Ecto neural progenitor cell (in vitro differentiated cells): ENCODE data around the gene MYL10.

Experiments used
- DNase-seq: peaks from one replicate; pipeline ENCODE4 v3.0.0-alpha.2; 2018; ENCODE audit warnings: low spot score

MYL10 gene

GRCh38 chr7:101596898-101597297, 32.2 kb downstream of the MYL10 start:
- no peak for DNase-seq

GRCh38 chr7:101595766-101596537, 33.1 kb downstream of the MYL10 start:
- DNase-seq: no peak

DNA sequence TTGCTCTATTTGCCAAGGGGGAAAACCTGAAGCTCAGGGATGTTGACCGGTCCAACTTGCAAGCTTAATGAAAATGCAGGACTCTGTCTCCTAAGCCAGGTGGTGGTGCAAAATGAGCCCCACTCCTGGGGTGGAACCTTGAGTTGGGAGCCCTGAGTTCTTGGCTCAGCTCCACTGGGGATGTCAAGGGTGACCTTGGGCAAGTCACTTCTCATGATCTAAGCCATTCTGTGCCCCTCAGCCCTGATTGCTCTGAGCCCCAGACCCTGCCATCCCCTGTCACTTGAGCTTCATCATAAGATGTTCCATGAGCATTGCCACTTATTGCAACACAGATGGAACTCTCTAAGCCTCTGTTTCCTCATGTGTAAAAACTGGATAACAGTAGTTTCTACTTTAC, 33.9 kb downstream of the MYL10 start:
- DNase-seq: no peak

DNA sequence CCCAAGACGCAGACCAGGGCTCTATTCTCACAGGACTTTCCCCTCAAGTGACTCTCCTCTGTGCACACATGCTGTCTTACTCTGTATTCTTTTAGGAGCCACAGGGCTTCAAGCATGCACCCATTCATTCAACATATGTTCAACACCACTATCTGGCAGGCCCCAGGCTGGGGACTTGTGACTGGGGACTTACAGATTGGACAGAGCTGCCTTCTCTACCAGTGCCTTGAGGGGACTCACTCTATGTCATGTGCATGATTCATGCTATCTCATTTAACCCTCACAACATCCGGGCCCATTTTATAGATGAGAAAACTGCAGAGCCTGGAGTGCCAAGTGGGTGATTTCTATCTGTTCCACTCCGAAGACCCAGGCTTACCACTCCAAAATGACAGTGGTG, 34.3 kb downstream of the MYL10 start:
- no peak for DNase-seq

- no peak for DNase-seq
Observed at GRCh38 chr7:101593556-101593955, 35.5 kb downstream of the MYL10 start.

DNA sequence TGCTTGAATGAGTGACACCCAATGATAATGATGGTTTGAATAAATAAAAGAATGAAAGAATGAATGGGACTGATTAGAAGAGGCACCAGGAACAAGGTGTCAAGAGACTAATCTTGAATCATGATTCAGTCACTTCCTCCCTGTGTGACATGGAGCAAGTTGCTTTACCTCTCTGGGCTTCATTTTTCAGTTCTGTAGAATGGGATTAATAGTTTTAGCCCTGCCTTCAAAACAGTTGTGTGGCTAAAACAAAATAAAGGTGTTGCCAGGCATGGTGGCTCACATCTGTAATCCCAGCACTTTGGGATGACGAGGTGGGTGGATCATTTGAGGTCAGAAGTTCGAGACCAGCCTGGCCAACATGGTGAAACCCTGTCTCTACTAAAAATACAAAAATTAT, 37.6 kb downstream of the MYL10 start:
- no peak for DNase-seq

DNA sequence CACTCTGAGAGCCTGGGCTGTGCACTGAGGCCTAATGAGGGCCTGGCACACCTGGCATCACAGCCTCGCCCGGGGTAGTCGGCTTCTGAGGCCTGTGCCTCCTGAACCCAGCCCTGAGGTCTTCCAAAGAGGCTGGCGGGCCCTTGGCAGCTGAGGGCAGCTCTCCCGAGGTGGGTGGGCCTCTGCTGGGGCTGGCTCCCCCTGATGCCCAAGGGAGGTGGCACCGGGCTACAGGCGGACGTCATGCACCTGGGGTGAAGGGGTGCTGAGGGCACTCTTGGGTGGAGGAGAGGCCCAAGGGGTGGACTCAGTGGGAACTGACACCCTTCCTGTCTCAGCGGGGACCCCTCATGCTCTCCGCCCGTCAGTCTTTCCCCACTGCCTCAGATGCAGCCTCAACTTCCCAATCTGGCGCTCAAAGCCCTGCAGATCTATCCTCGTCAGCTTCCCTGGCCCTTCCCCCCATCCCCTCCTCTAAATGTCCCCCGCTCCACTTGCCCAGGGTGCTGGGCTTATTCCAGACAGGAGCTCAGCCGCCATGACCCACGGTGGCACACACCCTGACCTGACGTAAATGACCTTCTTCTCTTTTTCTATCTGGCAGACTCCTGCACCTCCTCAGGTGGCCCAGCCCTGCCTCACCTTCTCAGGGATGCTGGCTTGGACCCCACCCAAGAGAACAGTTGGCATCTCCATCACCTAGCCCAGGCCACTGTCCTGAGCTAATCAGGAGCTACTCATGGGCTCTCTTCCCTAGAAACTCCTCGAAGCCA, 38.2 kb downstream of the MYL10 start:
- no peak for DNase-seq

DNA sequence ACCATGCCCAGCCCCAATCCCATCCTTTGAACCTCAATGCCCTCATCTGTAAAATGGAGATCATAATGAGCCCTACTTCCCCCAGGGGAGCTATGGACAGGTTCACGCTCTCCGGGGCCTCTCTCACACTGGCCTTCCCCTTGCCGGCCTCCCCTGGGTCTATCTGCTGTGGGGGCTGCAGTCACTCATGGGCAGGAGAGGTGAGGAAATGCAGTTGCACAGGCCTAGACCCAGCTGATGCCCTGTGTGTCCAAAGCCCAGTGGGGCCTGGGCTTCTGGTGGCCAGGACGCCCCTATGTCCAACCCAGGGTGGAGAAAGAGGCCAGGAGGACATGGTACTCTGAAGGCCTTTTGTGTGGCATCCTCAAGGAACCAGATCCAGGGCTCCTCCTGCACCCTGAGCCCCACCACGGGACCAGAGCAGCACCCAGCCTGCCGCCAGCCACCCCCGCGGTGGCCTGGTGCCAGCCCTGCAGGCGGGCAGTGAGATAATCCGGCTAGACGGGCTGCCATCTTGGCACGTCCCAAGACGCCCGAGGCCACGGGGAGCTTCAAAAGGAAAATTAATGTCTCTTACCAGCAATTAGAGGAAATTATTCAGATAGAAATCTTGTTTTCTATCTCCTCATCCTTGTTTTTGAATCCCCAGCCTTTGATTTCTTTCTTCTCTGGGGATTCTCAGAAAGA, 39.0 kb downstream of the MYL10 start:
- DNase-seq: no peak

DNA sequence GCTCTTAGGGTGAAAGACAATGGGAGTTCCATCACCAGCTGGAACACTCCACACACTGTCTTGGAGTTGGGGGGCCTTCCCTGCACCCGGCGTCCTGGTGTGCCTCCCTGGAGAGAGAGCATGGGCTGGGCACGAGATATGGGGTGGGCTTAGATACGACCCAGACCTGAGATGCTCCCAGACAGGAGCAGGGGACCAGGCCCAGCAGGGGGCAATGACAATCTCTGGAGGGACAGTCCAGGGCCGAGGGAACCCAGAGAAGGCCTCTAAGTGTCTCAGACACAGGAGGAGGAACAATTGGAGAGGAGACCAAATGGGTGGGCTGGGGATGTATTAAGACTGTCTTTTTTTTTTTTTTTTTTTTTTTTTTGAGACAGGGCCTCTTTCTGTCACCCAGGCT, 40.0 kb downstream of the MYL10 start:
- DNase-seq: no peak

DNA sequence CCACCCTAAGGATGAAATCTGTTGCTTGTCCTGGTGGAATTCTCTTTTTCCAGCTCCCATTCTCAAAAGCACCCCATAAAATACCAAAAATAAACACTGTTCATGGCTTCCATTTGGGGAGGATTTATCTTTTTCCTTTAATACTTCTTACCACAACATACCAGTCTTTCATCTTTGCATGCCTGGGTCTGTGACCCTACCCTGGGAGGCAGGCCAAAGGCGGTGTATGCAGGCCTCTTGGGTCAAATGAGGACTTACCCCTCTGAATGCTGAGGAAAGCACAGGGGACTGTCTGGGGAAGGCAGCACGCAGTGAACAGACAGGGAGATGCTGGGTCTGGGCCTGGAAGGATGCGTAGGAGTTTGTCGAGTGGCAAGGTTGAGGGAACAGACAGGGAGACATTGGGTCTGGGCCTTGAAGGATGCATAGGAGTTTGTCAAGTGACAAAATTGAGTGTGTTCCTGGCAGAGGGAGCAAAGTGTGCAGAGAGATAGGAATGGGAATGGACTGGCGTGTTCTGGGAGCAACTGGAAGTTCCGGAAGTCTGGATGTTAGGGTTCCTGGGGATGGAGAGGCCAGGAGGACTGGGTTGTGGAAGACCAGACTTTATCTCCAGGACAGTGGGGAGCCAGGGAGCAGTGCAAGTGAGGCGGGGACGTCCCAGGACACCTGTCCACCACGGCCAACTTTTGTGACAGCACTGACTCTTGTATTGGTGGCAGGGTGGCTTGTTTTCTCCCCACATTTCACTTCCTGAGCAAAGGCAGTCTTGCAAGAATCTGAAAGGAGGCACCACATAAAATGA, 40.8 kb downstream of the MYL10 start:
- no peak for DNase-seq

DNA sequence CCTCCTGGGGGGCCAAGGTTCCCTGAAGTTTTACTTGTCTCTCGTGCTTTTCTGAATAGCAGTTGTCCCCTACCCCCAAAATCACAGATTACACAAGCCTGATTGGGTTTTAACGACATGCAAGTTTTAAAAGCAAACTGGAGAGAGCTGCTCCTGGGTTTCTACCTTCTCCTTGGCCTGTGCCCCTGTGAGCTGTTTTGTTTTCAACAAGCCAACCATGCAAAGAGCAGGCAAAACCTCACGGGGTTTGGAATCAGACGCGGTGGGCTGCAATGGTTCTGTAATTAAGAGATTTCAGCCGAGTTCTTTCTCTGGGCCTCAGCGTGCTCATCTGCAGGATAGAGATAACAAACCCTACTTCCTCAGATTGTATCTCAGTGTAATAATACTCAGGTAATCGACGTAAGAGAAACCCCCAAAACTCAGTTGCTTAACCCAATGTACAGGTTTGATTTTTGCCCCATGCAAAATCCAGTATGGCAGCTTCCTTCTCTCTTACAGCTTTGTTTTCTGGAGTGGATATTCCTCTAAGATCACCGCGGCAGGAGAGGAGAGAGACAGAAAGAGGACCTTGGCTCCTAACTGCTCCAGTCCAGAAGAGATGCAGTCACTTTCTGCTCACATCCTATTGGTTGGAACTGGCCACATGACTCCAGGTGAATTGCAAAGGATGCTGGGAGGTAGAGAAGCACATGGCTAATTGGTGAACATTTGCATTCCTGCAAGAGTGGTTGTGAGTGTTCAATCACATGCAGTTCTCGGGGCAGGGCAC, 42.0 kb downstream of the MYL10 start:
- DNase-seq: no peak

GRCh38 chr7:101586078-101586905, 42.8 kb downstream of the MYL10 start:
- peak; percentile 26 for DNase-seq

DNA sequence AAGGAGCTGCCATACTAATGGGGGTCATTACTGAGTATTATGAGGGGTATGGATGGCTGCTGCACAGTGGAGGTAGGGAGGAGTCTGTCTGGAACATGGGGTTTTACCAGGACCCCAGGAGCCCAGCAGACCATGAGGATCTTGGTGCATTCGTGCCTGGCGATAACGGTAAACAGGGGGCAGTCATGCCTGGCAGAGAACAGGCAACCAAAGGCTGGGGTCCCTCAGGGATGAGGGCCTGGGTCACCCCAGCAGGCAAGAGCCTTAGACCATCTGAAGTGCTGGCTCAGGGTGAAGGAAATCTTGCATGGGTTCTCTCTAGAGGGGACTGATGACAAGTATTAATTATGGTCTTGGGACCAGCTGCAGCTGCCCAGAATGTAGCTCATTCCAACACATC, 46.1 kb downstream of the MYL10 start:
- peak; percentile 12 for DNase-seq

GRCh38 chr7:101581891-101582290, 47.2 kb downstream of the MYL10 start:
- peak; percentile 12 for DNase-seq

GRCh38 chr7:101580596-101580995, 48.5 kb downstream of the MYL10 start:
- peak; percentile 10 for DNase-seq

DNA sequence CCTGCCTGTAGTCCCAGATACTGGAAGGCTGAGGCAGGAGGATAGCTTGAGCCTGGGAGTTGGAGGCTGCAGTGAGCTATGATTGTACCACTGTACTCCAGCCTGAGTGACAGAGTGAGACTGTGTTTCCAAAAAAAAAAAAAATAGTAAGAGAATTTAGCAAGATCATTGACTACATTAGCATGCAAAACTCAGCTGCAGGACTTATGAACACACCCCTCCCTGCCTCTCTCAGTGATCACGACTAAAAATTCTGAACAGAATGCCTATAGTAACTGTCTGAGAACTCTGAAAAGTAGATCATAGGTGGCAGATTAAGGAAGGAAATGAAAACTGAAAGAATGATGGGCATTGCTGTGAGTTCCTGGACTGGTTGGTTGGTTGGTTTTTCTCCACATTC, 50.5 kb downstream of the MYL10 start:
- DNase-seq: no peak

GRCh38 chr7:101576998-101577397, 52.1 kb downstream of the MYL10 start:
- peak; percentile 24 for DNase-seq

- no peak for DNase-seq
Observed at GRCh38 chr7:101575721-101576120, 53.4 kb downstream of the MYL10 start.

GRCh38 chr7:101575168-101575567, 53.9 kb downstream of the MYL10 start:
- peak; percentile 25 for DNase-seq

DNA sequence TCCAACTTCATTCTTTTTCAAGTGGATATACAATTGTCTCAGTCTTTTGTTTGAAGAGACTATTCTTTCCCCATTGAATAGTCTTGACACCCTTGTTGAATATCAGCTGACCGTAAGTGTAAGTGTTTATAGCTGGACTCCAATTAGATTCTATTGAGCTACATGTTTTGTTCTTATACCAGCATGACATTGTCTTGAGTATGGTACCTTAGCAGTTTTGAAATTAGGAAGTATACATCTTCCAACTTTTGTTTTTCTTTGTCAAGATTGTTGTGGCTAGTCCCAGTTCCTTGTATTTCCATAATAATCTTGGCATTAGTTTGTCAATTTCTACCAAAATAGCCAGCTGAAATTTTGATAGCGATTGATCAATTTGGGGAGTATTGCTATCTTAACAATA, 56.9 kb downstream of the MYL10 start:
- DNase-seq: no peak
